ENCODE measurements around the gene NPAS3.

DNA sequence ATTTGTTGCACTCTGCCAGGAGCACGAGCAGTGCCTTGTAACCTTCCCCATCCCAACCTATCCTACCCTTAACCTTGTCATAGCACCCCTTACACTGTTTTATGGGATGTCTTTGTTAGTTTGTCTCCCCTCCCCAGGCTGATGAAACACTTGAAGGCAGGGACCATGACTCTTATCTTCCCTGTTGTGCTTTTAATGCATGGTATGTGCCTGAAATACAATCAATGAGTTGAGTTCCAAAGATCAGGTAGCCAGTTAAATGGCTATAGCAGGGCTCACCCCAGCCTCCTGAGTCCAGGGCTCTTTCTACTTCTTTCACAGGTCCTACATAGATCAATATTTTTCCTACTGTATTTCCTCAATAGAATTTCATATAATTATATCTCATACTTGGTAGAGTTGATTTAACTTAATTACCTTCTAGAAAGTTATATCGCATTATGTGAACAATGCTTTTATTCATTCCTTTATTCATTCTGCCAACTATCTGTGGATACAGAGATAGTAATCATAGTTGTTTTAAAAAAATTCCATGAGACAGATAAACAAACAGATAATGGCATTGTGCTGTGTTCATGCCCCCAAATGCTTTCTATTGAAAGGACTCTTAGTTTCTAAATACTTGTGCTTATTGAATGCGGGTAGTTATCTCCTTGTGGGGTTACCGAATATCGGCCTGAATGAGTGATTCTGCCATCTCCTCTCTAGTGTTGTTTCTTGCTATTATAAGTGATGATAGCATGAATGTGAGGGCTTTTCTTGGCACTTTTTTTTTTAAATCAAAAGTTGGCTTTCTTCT is 347.4 kb downstream of the NPAS3 start:
- TF ChIP-seq, protein P1, sequence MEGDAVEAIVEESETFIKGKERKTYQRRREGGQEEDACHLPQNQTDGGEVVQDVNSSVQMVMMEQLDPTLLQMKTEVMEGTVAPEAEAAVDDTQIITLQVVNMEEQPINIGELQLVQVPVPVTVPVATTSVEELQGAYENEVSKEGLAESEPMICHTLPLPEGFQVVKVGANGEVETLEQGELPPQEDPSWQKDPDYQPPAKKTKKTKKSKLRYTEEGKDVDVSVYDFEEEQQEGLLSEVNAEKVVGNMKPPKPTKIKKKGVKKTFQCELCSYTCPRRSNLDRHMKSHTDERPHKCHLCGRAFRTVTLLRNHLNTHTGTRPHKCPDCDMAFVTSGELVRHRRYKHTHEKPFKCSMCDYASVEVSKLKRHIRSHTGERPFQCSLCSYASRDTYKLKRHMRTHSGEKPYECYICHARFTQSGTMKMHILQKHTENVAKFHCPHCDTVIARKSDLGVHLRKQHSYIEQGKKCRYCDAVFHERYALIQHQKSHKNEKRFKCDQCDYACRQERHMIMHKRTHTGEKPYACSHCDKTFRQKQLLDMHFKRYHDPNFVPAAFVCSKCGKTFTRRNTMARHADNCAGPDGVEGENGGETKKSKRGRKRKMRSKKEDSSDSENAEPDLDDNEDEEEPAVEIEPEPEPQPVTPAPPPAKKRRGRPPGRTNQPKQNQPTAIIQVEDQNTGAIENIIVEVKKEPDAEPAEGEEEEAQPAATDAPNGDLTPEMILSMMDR (IDR thresholded peaks at IDR 0.05): no peak
- TF ChIP-seq POLR2AphosphoS5 (IDR thresholded peaks at IDR 0.05): no peak
